ENCODE measurements around the gene MGA.

MGA gene

GRCh38 chr15:41790756-41791546 lies 130.7 kb downstream of the MGA start:
- Histone ChIP-seq H4K8ac (ENCODE audit: low read depth, low read length) (no peak overlapping the region), H3K18ac (ENCODE audit: low read length) (no peak overlapping the region), H3K27me3 (ENCODE audit: control insufficient read depth in 3 of 3, insufficient read depth in 3 of 3, low read depth in 1 of 3, low read length in 3 of 3) (no peaks in the 10 kb centered on the region), H3K4me2 (ENCODE audit: insufficient read depth, low read length, poor library complexity, severe bottlenecking) (no peak overlapping the region), H3K4me3 (ENCODE audit: low read length in 2 of 2) (no peak overlapping the region), H3K9ac (ENCODE audit: low read depth, low read length, poor library complexity) (no peak overlapping the region), H3K4ac (ENCODE audit: low read length) (no peak overlapping the region), H3K4me1 (ENCODE audit: control insufficient read depth in 2 of 2, insufficient read depth in 1 of 2, low read depth in 1 of 2, low read length in 2 of 2) (peaks cover 3 to 11% of the 10 kb centered on the region in 2 donors), H2BK120ac (ENCODE audit: low read depth, low read length) (no peak overlapping the region), H3K36me3 (replicated peaks in 1 of 2; ENCODE audit: control insufficient read depth in 2 of 2, insufficient read depth in 2 of 2, low read length in 2 of 2) (no peaks in the 10 kb centered on the region), H3K14ac (ENCODE audit: low read length) (no peak overlapping the region), H3K27ac (replicated peaks; ENCODE audit: low read length) (no peak overlapping the region), H4K91ac (ENCODE audit: low read depth, low read length, poor library complexity) (no peak overlapping the region), H2BK5ac (ENCODE audit: low read length) (no peak overlapping the region), H3K23ac (ENCODE audit: low read depth, low read length, poor library complexity) (no peak overlapping the region), H2AFZ (ENCODE audit: low read length) (no peak overlapping the region), H2BK12ac (ENCODE audit: low read length) (no peak overlapping the region), H3K9me3 (replicated peaks in 1 of 2; ENCODE audit: control insufficient read depth in 2 of 2, insufficient read depth in 1 of 2, low read depth in 1 of 2, low read length in 2 of 2) (no peaks in the 10 kb centered on the region), H2AK5ac (ENCODE audit: low read depth, low read length) (no peak overlapping the region), H3K79me1 (ENCODE audit: low read depth, low read length) (no peaks in the 10 kb centered on the region), H2BK15ac (ENCODE audit: low read length) (no peak overlapping the region)
- no peak for DNase-seq (ENCODE audit: low spot score)
- no CpG with 5 or more reads among the region's 5 CpGs for WGBS, 2 donors (ENCODE audit: extremely low coverage in 2 of 2, insufficient read length in 2 of 2, insufficient replicate concordance in 1 of 2)

DNA sequence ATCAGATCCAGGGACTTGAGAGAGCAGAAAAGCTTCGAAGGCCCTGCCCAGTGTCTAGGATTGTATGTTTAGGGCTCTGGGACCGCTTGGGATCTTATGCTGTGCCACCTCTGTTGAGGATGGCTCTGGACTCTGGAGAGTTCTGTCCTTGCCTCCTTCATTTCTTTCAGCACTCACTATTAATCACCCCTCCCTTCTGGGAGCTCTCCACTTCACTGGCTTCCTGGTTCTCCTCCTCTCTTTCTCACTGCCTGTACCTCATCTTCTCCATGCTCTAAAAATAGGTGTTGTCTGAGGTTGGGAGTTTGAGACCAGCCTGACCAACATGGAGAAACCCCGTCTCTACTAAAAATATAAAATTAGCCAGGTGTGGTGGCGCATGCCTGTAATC lies 131.3 kb downstream of the MGA start:
- peaks cover 3 to 11% of the 10 kb centered on the region in 2 donors for H3K4me1 ChIP-seq (ENCODE audit: control insufficient read depth in 2 of 2, insufficient read depth in 1 of 2, low read depth in 1 of 2, low read length in 2 of 2)
- H2BK15ac ChIP-seq (ENCODE audit: low read length): no peak overlapping the region
- H4K8ac ChIP-seq (ENCODE audit: low read depth, low read length): no peak overlapping the region
- H3K4me2 ChIP-seq (ENCODE audit: insufficient read depth, low read length, poor library complexity, severe bottlenecking): no peak overlapping the region
- no peak overlapping the region for H2AFZ ChIP-seq (ENCODE audit: low read length)
- H2BK5ac ChIP-seq (ENCODE audit: low read length): no peak overlapping the region
- no peak for DNase-seq (ENCODE audit: low spot score)
- H3K18ac ChIP-seq (ENCODE audit: low read length): no peak overlapping the region
- no peak overlapping the region for H3K4me3 ChIP-seq (ENCODE audit: low read length in 2 of 2)
- no peaks in the 10 kb centered on the region for H3K79me1 ChIP-seq (ENCODE audit: low read depth, low read length)
- H3K23ac ChIP-seq (ENCODE audit: low read depth, low read length, poor library complexity): no peak overlapping the region
- H3K9me3 ChIP-seq (replicated peaks in 1 of 2; ENCODE audit: control insufficient read depth in 2 of 2, insufficient read depth in 1 of 2, low read depth in 1 of 2, low read length in 2 of 2): no peaks in the 10 kb centered on the region
- H2BK120ac ChIP-seq (ENCODE audit: low read depth, low read length): no peak overlapping the region
- no peaks in the 10 kb centered on the region for H3K36me3 ChIP-seq (replicated peaks in 1 of 2; ENCODE audit: control insufficient read depth in 2 of 2, insufficient read depth in 2 of 2, low read length in 2 of 2)
- no peak overlapping the region for H3K9ac ChIP-seq (ENCODE audit: low read depth, low read length, poor library complexity)
- H3K27me3 ChIP-seq (ENCODE audit: control insufficient read depth in 3 of 3, insufficient read depth in 3 of 3, low read depth in 1 of 3, low read length in 3 of 3): no peaks in the 10 kb centered on the region
- no peak overlapping the region for H3K14ac ChIP-seq (ENCODE audit: low read length)
- H3K27ac ChIP-seq (replicated peaks; ENCODE audit: low read length): no peak overlapping the region
- no peak overlapping the region for H4K91ac ChIP-seq (ENCODE audit: low read depth, low read length, poor library complexity)
- H2AK5ac ChIP-seq (ENCODE audit: low read depth, low read length): no peak overlapping the region
- no peak overlapping the region for H2BK12ac ChIP-seq (ENCODE audit: low read length)
- WGBS, 2 donors (ENCODE audit: extremely low coverage in 2 of 2, insufficient read length in 2 of 2, insufficient replicate concordance in 1 of 2): no CpG with 5 or more reads among the region's 4 CpGs
- no peak overlapping the region for H3K4ac ChIP-seq (ENCODE audit: low read length)

GRCh38 chr15:41792000-41792637 lies 131.9 kb downstream of the MGA start:
- no peak overlapping the region for H3K14ac ChIP-seq (ENCODE audit: low read length)
- no peak overlapping the region for H3K4me2 ChIP-seq (ENCODE audit: insufficient read depth, low read length, poor library complexity, severe bottlenecking)
- H4K91ac ChIP-seq (ENCODE audit: low read depth, low read length, poor library complexity): no peak overlapping the region
- no peak overlapping the region for H2AFZ ChIP-seq (ENCODE audit: low read length)
- no peak overlapping the region for H3K4me3 ChIP-seq (ENCODE audit: low read length in 2 of 2)
- no CpG with 5 or more reads among the region's 5 CpGs for WGBS, 2 donors (ENCODE audit: extremely low coverage in 2 of 2, insufficient read length in 2 of 2, insufficient replicate concordance in 1 of 2)
- no peak overlapping the region for H2BK15ac ChIP-seq (ENCODE audit: low read length)
- H3K18ac ChIP-seq (ENCODE audit: low read length): no peak overlapping the region
- H2BK12ac ChIP-seq (ENCODE audit: low read length): no peak overlapping the region
- H3K36me3 ChIP-seq (replicated peaks in 1 of 2; ENCODE audit: control insufficient read depth in 2 of 2, insufficient read depth in 2 of 2, low read length in 2 of 2): no peaks in the 10 kb centered on the region
- H3K9me3 ChIP-seq (replicated peaks in 1 of 2; ENCODE audit: control insufficient read depth in 2 of 2, insufficient read depth in 1 of 2, low read depth in 1 of 2, low read length in 2 of 2): no peaks in the 10 kb centered on the region
- H3K27ac ChIP-seq (replicated peaks; ENCODE audit: low read length): no peak overlapping the region
- H3K79me1 ChIP-seq (ENCODE audit: low read depth, low read length): no peaks in the 10 kb centered on the region
- no peaks in the 10 kb centered on the region for H3K27me3 ChIP-seq (ENCODE audit: control insufficient read depth in 3 of 3, insufficient read depth in 3 of 3, low read depth in 1 of 3, low read length in 3 of 3)
- no peak overlapping the region for H2AK5ac ChIP-seq (ENCODE audit: low read depth, low read length)
- H3K4me1 ChIP-seq (ENCODE audit: control insufficient read depth in 2 of 2, insufficient read depth in 1 of 2, low read depth in 1 of 2, low read length in 2 of 2): peaks cover 3 to 11% of the 10 kb centered on the region in 2 donors
- H2BK120ac ChIP-seq (ENCODE audit: low read depth, low read length): no peak overlapping the region
- H3K23ac ChIP-seq (ENCODE audit: low read depth, low read length, poor library complexity): no peak overlapping the region
- H2BK5ac ChIP-seq (ENCODE audit: low read length): no peak overlapping the region
- no peak overlapping the region for H3K4ac ChIP-seq (ENCODE audit: low read length)
- DNase-seq (ENCODE audit: low spot score): no peak
- H4K8ac ChIP-seq (ENCODE audit: low read depth, low read length): no peak overlapping the region
- H3K9ac ChIP-seq (ENCODE audit: low read depth, low read length, poor library complexity): no peak overlapping the region

- Histone ChIP-seq H3K4me1 (ENCODE audit: control insufficient read depth in 2 of 2, insufficient read depth in 1 of 2, low read depth in 1 of 2, low read length in 2 of 2) (peaks cover 3 to 11% of the 10 kb centered on the region in 2 donors), H3K14ac (ENCODE audit: low read length) (no peak overlapping the region), H2BK12ac (ENCODE audit: low read length) (no peak overlapping the region), H3K36me3 (replicated peaks in 1 of 2; ENCODE audit: control insufficient read depth in 2 of 2, insufficient read depth in 2 of 2, low read length in 2 of 2) (no peaks in the 10 kb centered on the region), H3K18ac (ENCODE audit: low read length) (no peak overlapping the region), H2AFZ (ENCODE audit: low read length) (no peak overlapping the region), H2BK15ac (ENCODE audit: low read length) (no peak overlapping the region), H2AK5ac (ENCODE audit: low read depth, low read length) (no peak overlapping the region), H3K9me3 (replicated peaks in 1 of 2; ENCODE audit: control insufficient read depth in 2 of 2, insufficient read depth in 1 of 2, low read depth in 1 of 2, low read length in 2 of 2) (no peaks in the 10 kb centered on the region), H3K27ac (replicated peaks; ENCODE audit: low read length) (no peak overlapping the region), H3K4ac (ENCODE audit: low read length) (no peak overlapping the region), H3K9ac (ENCODE audit: low read depth, low read length, poor library complexity) (no peak overlapping the region), H4K8ac (ENCODE audit: low read depth, low read length) (no peak overlapping the region), H4K91ac (ENCODE audit: low read depth, low read length, poor library complexity) (no peak overlapping the region), H3K27me3 (ENCODE audit: control insufficient read depth in 3 of 3, insufficient read depth in 3 of 3, low read depth in 1 of 3, low read length in 3 of 3) (no peaks in the 10 kb centered on the region), H2BK120ac (ENCODE audit: low read depth, low read length) (no peak overlapping the region), H3K23ac (ENCODE audit: low read depth, low read length, poor library complexity) (no peak overlapping the region), H3K4me2 (ENCODE audit: insufficient read depth, low read length, poor library complexity, severe bottlenecking) (no peak overlapping the region), H3K79me1 (ENCODE audit: low read depth, low read length) (no peaks in the 10 kb centered on the region), H2BK5ac (ENCODE audit: low read length) (no peak overlapping the region), H3K4me3 (ENCODE audit: low read length in 2 of 2) (no peak overlapping the region)
- WGBS, 2 donors (ENCODE audit: extremely low coverage in 2 of 2, insufficient read length in 2 of 2, insufficient replicate concordance in 1 of 2): no CpG with 5 or more reads among the region's 4 CpGs
- DNase-seq (ENCODE audit: low spot score): no peak
These were observed 133.9 kb downstream of the MGA start for GRCh38 chr15:41794081-41794480.

Measured in neuronal stem cell (in vitro differentiated cells).